GM08714 (cell line): ENCODE measurements around the gene AHRR.

Source experiments
- H3K4me3 ChIP-seq: fragments of 200-500 bp; sonication (Bioruptor generic); 2 replicates; pipeline ENCODE4 v1.5.1; 2014; ENCODE audit warnings: mild to moderate bottlenecking, low read length, inconsistent platforms
- ZNF274 ChIP-seq: IDR thresholded peaks from 2 replicates; pipeline ENCODE4 v1.6.1; 2012; ENCODE audit warnings: mild to moderate bottlenecking, low read depth, low read length

The AHRR gene

GRCh38 chr5:314676-315487, 6.6 kb upstream of the AHRR start:
- no peak overlapping the region for H3K4me3 ChIP-seq
- TF ChIP-seq ZNF274 = no peak

GRCh38 chr5:315488-316209, 5.9 kb upstream of the AHRR start:
- no peak overlapping the region for H3K4me3 ChIP-seq
- no peak for TF ChIP-seq ZNF274

- no peak overlapping the region for H3K4me3 ChIP-seq
- TF ChIP-seq ZNF274 = no peak
These were observed 5.1 kb upstream of the AHRR start for GRCh38 chr5:316210-317085.

GRCh38 chr5:317086-317811, 4.3 kb upstream of the AHRR start:
- TF ChIP-seq ZNF274 = no peak
- H3K4me3 ChIP-seq = no peak overlapping the region

- H3K4me3 ChIP-seq = no peak overlapping the region
- TF ChIP-seq ZNF274 = no peak
These were observed 3.1 kb upstream of the AHRR start for GRCh38 chr5:318341-318897.

GRCh38 chr5:318931-319601, 2.4 kb upstream of the AHRR start:
- no peak for TF ChIP-seq ZNF274
- no peak overlapping the region for H3K4me3 ChIP-seq

GRCh38 chr5:320524-321229, 837 bp upstream of the AHRR start:
- H3K4me3 ChIP-seq = peak overlapping the region; percentile 85; the same call in 1 of the 2 replicates
- no peak for TF ChIP-seq ZNF274

- peak overlapping the region; percentile 85 for H3K4me3 ChIP-seq
- no peak for TF ChIP-seq ZNF274
These were observed 275 bp downstream of the AHRR start for GRCh38 chr5:321726-322251.

GRCh38 chr5:322281-322941, 897 bp downstream of the AHRR start:
- H3K4me3 ChIP-seq = peak overlapping the region; percentile 85
- TF ChIP-seq ZNF274 = no peak

- peak overlapping the region; percentile 85; the same call in 1 of the 2 replicates for H3K4me3 ChIP-seq
- TF ChIP-seq ZNF274 = no peak
These were observed 1.7 kb downstream of the AHRR start for GRCh38 chr5:322942-323879.
